Measurements from ENCODE around the gene GIMAP2. TPM values are rescaled to one million over a fixed set of nuclear protein-coding genes. Genes with fewer than 3 reads are reported as not detected.
A peak's percentile ranks its signal among the peaks of the same experiment; 100 is the strongest.
"Not testable (repeated sequence)": the region's sequence is repeated elsewhere in the genome, so short reads cannot be mapped to it uniquely, and the experiment has no call there.

The GIMAP2 gene
- total and polyA plus RNA-seq, 11 donors = 2.1 to 23.5 (median 4.9) TPM

GRCh38 chr7:150680364-150680763, 5.1 kb upstream of the GIMAP2 start:
- peaks cover 0 to 56% (median 10%) of the 10 kb centered on the region in 12 donors for H3K4me1 ChIP-seq
- peak overlapping the region in 2 of 12 donors; percentile 20 to 21 for H3K27ac ChIP-seq
- not testable (repeated sequence) for H3K27me3 ChIP-seq, DNase-seq, ATAC-seq, H3K9me3 ChIP-seq, H3K36me3 ChIP-seq, H3K4me3 ChIP-seq
- 70 to 87% (median 82%) methylated on average over 2 of the region's 2 CpGs for WGBS, 4 donors
- intact Hi-C loops (cut with DNase I) = loop anchor here in 3 of 10 donors (5.0 to 10.0 kb wide), 2 partner anchors 37 to 46 kb away; partner anchors contain the start of genes GIMAP1 (in 2 of the 3) and GIMAP6 (in 1 of the 3)

DNA sequence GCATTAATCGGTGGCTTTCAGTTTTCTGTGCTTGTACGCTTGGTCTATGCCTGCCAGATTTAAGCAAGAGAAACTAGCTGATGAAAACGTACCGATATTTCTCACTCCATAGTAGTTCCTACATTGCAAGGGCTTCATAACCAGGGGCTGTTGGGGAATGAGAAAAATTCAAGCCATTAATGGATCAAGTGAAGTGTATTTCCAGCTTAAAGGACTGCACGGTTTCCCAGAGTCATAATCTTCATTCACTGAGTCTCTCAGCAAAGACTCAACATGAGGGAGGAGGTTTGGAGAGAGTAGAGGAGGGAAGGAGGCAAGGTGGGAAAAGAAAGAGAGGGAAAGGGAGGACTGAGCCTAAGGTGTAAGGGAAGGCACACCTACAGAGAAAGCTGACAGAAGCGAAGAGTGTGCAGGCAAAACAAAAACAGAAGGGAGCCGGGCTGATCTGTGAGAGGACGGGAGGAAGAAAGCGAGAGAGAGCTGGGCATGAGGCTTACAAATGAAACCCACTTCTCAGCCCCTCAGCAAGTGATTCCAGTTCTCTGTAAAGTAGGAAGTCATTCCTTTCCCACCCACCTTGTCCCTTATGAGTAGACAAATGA, 625 bp downstream of the GIMAP2 start:
- TF ChIP-seq, protein P1, sequence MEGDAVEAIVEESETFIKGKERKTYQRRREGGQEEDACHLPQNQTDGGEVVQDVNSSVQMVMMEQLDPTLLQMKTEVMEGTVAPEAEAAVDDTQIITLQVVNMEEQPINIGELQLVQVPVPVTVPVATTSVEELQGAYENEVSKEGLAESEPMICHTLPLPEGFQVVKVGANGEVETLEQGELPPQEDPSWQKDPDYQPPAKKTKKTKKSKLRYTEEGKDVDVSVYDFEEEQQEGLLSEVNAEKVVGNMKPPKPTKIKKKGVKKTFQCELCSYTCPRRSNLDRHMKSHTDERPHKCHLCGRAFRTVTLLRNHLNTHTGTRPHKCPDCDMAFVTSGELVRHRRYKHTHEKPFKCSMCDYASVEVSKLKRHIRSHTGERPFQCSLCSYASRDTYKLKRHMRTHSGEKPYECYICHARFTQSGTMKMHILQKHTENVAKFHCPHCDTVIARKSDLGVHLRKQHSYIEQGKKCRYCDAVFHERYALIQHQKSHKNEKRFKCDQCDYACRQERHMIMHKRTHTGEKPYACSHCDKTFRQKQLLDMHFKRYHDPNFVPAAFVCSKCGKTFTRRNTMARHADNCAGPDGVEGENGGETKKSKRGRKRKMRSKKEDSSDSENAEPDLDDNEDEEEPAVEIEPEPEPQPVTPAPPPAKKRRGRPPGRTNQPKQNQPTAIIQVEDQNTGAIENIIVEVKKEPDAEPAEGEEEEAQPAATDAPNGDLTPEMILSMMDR (IDR thresholded peaks at IDR 0.05) = no peak
- TF ChIP-seq POLR2A (IDR thresholded peaks at IDR 0.05) = no peak
- Histone ChIP-seq H3K27ac (peak overlapping the region; percentile 41 to 98 (median 84)), H3K9me3 (peaks cover 0 to 6% (median 0%) of the 10 kb centered on the region in 12 donors), H3K36me3 (peaks cover 0 to 22% (median 12%) of the 10 kb centered on the region in 9 donors), H3K27me3 (no peaks in the 10 kb centered on the region), H3K4me1 (peaks cover 0 to 51% (median 7%) of the 10 kb centered on the region in 12 donors), H3K4me3 (peak overlapping the region; percentile 2 to 81 (median 56))
- intact Hi-C loops (cut with DNase I) = loop anchor here in 2 of 10 donors (5.0 to 10.0 kb wide), 2 partner anchors 51 to 54 kb away; partner anchors contain the start of gene GIMAP6 (in 2 of the 2)
- ATAC-seq = peak in 1 of 4 donors; percentile 56
- no peak for DNase-seq
- 38 to 54% (median 48%) methylated on average over 8 to 9 of the region's 9 CpGs for WGBS, 4 donors

DNA sequence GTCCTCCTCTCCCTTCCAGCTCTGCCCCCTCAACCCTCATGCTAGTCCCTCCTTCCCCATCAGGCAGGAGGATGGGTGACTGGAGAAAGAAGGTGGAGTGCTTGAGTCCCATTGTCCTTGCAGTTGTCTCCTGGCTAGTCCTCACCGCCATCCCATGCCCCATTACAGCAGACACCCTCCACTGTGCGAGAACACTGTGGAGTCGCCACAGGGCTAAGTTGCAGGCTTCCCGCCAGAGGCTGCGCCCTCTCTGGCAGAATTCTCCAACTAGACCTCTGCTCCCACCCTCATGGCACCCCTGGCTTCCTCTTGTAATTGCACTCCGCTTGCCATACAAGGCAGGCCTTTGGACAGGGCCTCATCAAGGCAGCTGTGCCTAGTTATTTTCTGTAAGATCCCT, 3.1 kb downstream of the GIMAP2 start:
- peaks cover 0 to 45% (median 7%) of the 10 kb centered on the region in 12 donors for H3K4me1 ChIP-seq
- DNase-seq (no peak), ATAC-seq (no peak)
- H3K4me3 ChIP-seq = no peak overlapping the region
- intact Hi-C loops (cut with DNase I) = loop anchor here in 2 of 10 donors (5.0 to 10.0 kb wide), 2 partner anchors 54 to 56 kb away; partner anchors contain the start of gene GIMAP6 (in 2 of the 2)
- H3K9me3 ChIP-seq = peaks cover 0 to 6% (median 0%) of the 10 kb centered on the region in 12 donors
- H3K36me3 ChIP-seq = peaks cover 0 to 44% (median 15%) of the 10 kb centered on the region in 9 donors
- TF ChIP-seq, protein P1 (IDR thresholded peaks at IDR 0.05) = no peak
- TF ChIP-seq POLR2A (IDR thresholded peaks at IDR 0.05) = no peak
- 94 to 100% (median 96%) methylated on average over 6 of the region's 6 CpGs for WGBS, 4 donors
- no peaks in the 10 kb centered on the region for H3K27me3 ChIP-seq
- H3K27ac ChIP-seq = peak overlapping the region in 1 of 12 donors; percentile 27

DNA sequence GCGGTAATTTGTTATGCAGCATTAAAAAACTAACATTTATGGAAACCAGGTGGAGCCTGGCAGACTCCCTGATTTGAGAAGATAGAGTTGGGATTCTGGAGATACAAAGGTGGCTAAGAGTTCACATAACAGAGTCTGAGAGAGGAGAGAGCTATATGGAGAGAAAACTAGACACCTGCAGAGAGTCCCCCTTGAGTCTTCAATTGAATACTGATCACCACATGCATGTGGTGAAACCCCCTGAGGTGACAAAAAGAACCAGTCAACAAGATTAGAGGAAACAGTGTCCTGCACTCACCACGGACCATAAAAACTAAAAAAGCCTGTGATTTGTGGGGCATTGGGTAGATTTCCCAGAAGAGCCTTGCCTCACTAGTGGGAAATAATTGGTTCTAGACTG, 10.1 kb downstream of the GIMAP2 start:
- intact Hi-C loops (cut with DNase I) = no loop called here
- TF ChIP-seq POLR2A (IDR thresholded peaks at IDR 0.05) = no peak
- TF ChIP-seq, protein P1 (IDR thresholded peaks at IDR 0.05) = no peak
- DNase-seq (no peak), ATAC-seq (no peak)
- Histone ChIP-seq H3K27ac (no peak overlapping the region), H3K9me3 (peaks cover 0 to 65% (median 11%) of the 10 kb centered on the region in 12 donors), H3K4me3 (no peak overlapping the region), H3K36me3 (peaks cover 0 to 26% (median 7%) of the 10 kb centered on the region in 9 donors), H3K27me3 (no peaks in the 10 kb centered on the region), H3K4me1 (no peaks in the 10 kb centered on the region)
- 43 to 83% (median 60%) methylated on average over 2 of the region's 2 CpGs for WGBS, 4 donors
